ENCODE measurements around the gene GPC1.

Gene GPC1

GRCh38 chr2:240460781-240461431, 25.4 kb downstream of the GPC1 start:
- H3K27me3 ChIP-seq: peaks cover 16% of the 10 kb centered on the region
- H4K20me1 ChIP-seq: peaks cover 67% of the 10 kb centered on the region
- H3K36me3 ChIP-seq: peaks cover 19% of the 10 kb centered on the region; the same call in 1 of the 2 replicates
- H3K9ac ChIP-seq: no peak overlapping the region
- no peak overlapping the region for H3K4me3 ChIP-seq
- no peaks in the 10 kb centered on the region for H3K9me3 ChIP-seq
- H3K4me2 ChIP-seq: no peak overlapping the region
- no peak overlapping the region for H3K27ac ChIP-seq
- H3K4me1 ChIP-seq: peaks cover 57% of the 10 kb centered on the region
- TF ChIP-seq Cebpa-rat (IDR thresholded peaks at IDR 0.05): no peak

GRCh38 chr2:240461471-240462072, 26.1 kb downstream of the GPC1 start:
- Histone ChIP-seq H3K4me1 (peaks cover 63% of the 10 kb centered on the region), H3K4me2 (no peak overlapping the region), H3K9me3 (no peaks in the 10 kb centered on the region), H3K27ac (no peak overlapping the region), H3K9ac (no peak overlapping the region), H3K4me3 (no peak overlapping the region), H4K20me1 (peaks cover 67% of the 10 kb centered on the region), H3K27me3 (peaks cover 10% of the 10 kb centered on the region), H3K36me3 (peaks cover 19% of the 10 kb centered on the region; the same call in 1 of the 2 replicates)
- no peak for TF ChIP-seq Cebpa-rat (IDR thresholded peaks at IDR 0.05)

GRCh38 chr2:240462073-240462706, 26.7 kb downstream of the GPC1 start:
- H3K4me1 ChIP-seq: peaks cover 70% of the 10 kb centered on the region
- peaks cover 67% of the 10 kb centered on the region for H4K20me1 ChIP-seq
- peaks cover 3% of the 10 kb centered on the region; the same call in 1 of the 2 replicates for H3K27me3 ChIP-seq
- H3K4me3 ChIP-seq: no peak overlapping the region
- H3K4me2 ChIP-seq: 0 out of 2 replicates have a peak overlapping the region, but pooled peaks have one; percentile 7
- peaks cover 19% of the 10 kb centered on the region; the same call in 1 of the 2 replicates for H3K36me3 ChIP-seq
- no peak for TF ChIP-seq Cebpa-rat (IDR thresholded peaks at IDR 0.05)
- no peaks in the 10 kb centered on the region for H3K9me3 ChIP-seq
- no peak overlapping the region for H3K9ac ChIP-seq
- no peak overlapping the region for H3K27ac ChIP-seq

- peaks cover 76% of the 10 kb centered on the region for H3K4me1 ChIP-seq
- no peak overlapping the region for H3K9ac ChIP-seq
- peaks cover 20% of the 10 kb centered on the region; the same call in 1 of the 2 replicates for H3K36me3 ChIP-seq
- H3K27me3 ChIP-seq: no peaks in the 10 kb centered on the region
- H3K27ac ChIP-seq: no peak overlapping the region
- no peak overlapping the region for H3K4me3 ChIP-seq
- no peaks in the 10 kb centered on the region for H3K9me3 ChIP-seq
- TF ChIP-seq Cebpa-rat (IDR thresholded peaks at IDR 0.05): no peak
- H3K4me2 ChIP-seq: 0 out of 2 replicates have a peak overlapping the region, but pooled peaks have one; percentile 7
- peaks cover 67% of the 10 kb centered on the region for H4K20me1 ChIP-seq
These were observed 27.3 kb downstream of the GPC1 start for GRCh38 chr2:240462707-240463273.

GRCh38 chr2:240463274-240463865, 27.9 kb downstream of the GPC1 start:
- TF ChIP-seq Cebpa-rat (IDR thresholded peaks at IDR 0.05): no peak
- no peak overlapping the region for H3K27ac ChIP-seq
- no peak overlapping the region for H3K4me3 ChIP-seq
- H4K20me1 ChIP-seq: peaks cover 67% of the 10 kb centered on the region
- H3K4me1 ChIP-seq: peaks cover 76% of the 10 kb centered on the region
- no peak overlapping the region for H3K4me2 ChIP-seq
- no peak overlapping the region for H3K9ac ChIP-seq
- H3K36me3 ChIP-seq: peaks cover 26% of the 10 kb centered on the region; the same call in 1 of the 2 replicates
- no peaks in the 10 kb centered on the region for H3K9me3 ChIP-seq
- H3K27me3 ChIP-seq: no peaks in the 10 kb centered on the region

GRCh38 chr2:240463866-240464481, 28.5 kb downstream of the GPC1 start:
- peaks cover 76% of the 10 kb centered on the region for H3K4me1 ChIP-seq
- H3K4me3 ChIP-seq: no peak overlapping the region
- no peak overlapping the region for H3K4me2 ChIP-seq
- H3K27ac ChIP-seq: no peak overlapping the region
- no peaks in the 10 kb centered on the region for H3K27me3 ChIP-seq
- peaks cover 67% of the 10 kb centered on the region for H4K20me1 ChIP-seq
- H3K9me3 ChIP-seq: no peaks in the 10 kb centered on the region
- no peak for TF ChIP-seq Cebpa-rat (IDR thresholded peaks at IDR 0.05)
- peaks cover 27% of the 10 kb centered on the region; the same call in 1 of the 2 replicates for H3K36me3 ChIP-seq
- H3K9ac ChIP-seq: no peak overlapping the region

GRCh38 chr2:240464514-240465241, 29.2 kb downstream of the GPC1 start:
- H3K27me3 ChIP-seq: no peaks in the 10 kb centered on the region
- TF ChIP-seq Cebpa-rat (IDR thresholded peaks at IDR 0.05): no peak
- no peak overlapping the region for H3K27ac ChIP-seq
- H3K9ac ChIP-seq: no peak overlapping the region
- H3K36me3 ChIP-seq: peaks cover 27% of the 10 kb centered on the region; the same call in 1 of the 2 replicates
- no peaks in the 10 kb centered on the region for H3K9me3 ChIP-seq
- H4K20me1 ChIP-seq: peaks cover 67% of the 10 kb centered on the region
- H3K4me1 ChIP-seq: peaks cover 75% of the 10 kb centered on the region
- no peak overlapping the region for H3K4me3 ChIP-seq
- H3K4me2 ChIP-seq: peak overlapping the region; percentile 87; the same call in 1 of the 2 replicates

- no peak overlapping the region; the same call in 1 of the 2 replicates for H3K27ac ChIP-seq
- no peaks in the 10 kb centered on the region for H3K27me3 ChIP-seq
- no peak overlapping the region for H3K9ac ChIP-seq
- peak overlapping the region; percentile 87 for H3K4me2 ChIP-seq
- TF ChIP-seq Cebpa-rat (IDR thresholded peaks at IDR 0.05): no peak
- no peak overlapping the region for H3K4me3 ChIP-seq
- H3K36me3 ChIP-seq: peaks cover 27% of the 10 kb centered on the region; the same call in 1 of the 2 replicates
- peaks cover 67% of the 10 kb centered on the region for H4K20me1 ChIP-seq
- peaks cover 71% of the 10 kb centered on the region for H3K4me1 ChIP-seq
- H3K9me3 ChIP-seq: no peaks in the 10 kb centered on the region
These were observed 29.9 kb downstream of the GPC1 start for GRCh38 chr2:240465268-240465764.

Data from BLaER1 (cell line).